Fibroblast of the aortic adventitia (primary cell): ENCODE results near the gene COLEC11. TPM values are rescaled to one million over a fixed set of nuclear protein-coding genes. Genes with fewer than 3 reads are reported as not detected.

Experiments
- DNase-seq: peaks from one replicate; pipeline ENCODE4 v3.0.0-alpha.2; 2010; ENCODE audit warnings: low read depth
- H3K4me3 ChIP-seq: 2 replicates; pipeline ENCODE4 v1.5.1; 2011; ENCODE audit warnings: low read depth, mild to moderate bottlenecking, control low read depth, low read length, moderate library complexity
- CTCF ChIP-seq: IDR thresholded peaks from 2 replicates; pipeline ENCODE4 v1.5.1; 2011; ENCODE audit warnings: mild to moderate bottlenecking, low read length, control low read depth, inconsistent platforms; ENCODE audit not compliant: insufficient read depth
- total RNA-seq: library from RNA; depleted of rRNA; stranded (reverse); fragments of >200 nt; gene quantifications from 2 replicates; pipeline ENCODE4 v1.2.3, GENCODE V29; 2012; ENCODE audit warnings: low replicate concordance

COLEC11 gene
- total RNA-seq, 1 donor: 0.09 TPM

GRCh38 chr2:3628800-3629199, 33.9 kb downstream of the COLEC11 start:
- no peak for DNase-seq
- H3K4me3 ChIP-seq: no peak overlapping the region
- TF ChIP-seq CTCF: no peak

GRCh38 chr2:3630631-3631030, 35.7 kb downstream of the COLEC11 start:
- no peak overlapping the region for H3K4me3 ChIP-seq
- DNase-seq: no peak
- TF ChIP-seq CTCF: no peak

- H3K4me3 ChIP-seq: no peak overlapping the region
- no peak for TF ChIP-seq CTCF
- DNase-seq: no peak
Measured at GRCh38 chr2:3631161-3631850, 36.4 kb downstream of the COLEC11 start.

GRCh38 chr2:3631851-3632659, 37.1 kb downstream of the COLEC11 start:
- no peak for DNase-seq
- H3K4me3 ChIP-seq: no peak overlapping the region
- no peak for TF ChIP-seq CTCF

- peak; percentile 22 for DNase-seq
- no peak for TF ChIP-seq CTCF
- no peak overlapping the region for H3K4me3 ChIP-seq
Measured at GRCh38 chr2:3633089-3633981, 38.4 kb downstream of the COLEC11 start.

- DNase-seq: no peak
- TF ChIP-seq CTCF: no peak
- H3K4me3 ChIP-seq: no peak overlapping the region
Measured at GRCh38 chr2:3633982-3634595, 39.2 kb downstream of the COLEC11 start.
